Activated CD4-positive, CD25-positive, alpha-beta regulatory T cell treated with anti-CD3 and anti-CD28 coated beads, Interleukin-2, amount 50 U/mL, for 24 hours (primary cell): Measurements from ENCODE around the gene SERBP1.
"Not testable (repeated sequence)": the region's sequence is repeated elsewhere in the genome, so short reads cannot be mapped to it uniquely, and the experiment has no call there.

Experiments
- ATAC-seq, 2 donors: fragments of 150-1000 bp; cut with Tn5 transposase; one replicate each; pipeline ENCODE4 v1.10.0; 2021; ENCODE audit warnings: mild to moderate bottlenecking in 1 of 2, moderate library complexity in 1 of 2

Gene SERBP1

DNA sequence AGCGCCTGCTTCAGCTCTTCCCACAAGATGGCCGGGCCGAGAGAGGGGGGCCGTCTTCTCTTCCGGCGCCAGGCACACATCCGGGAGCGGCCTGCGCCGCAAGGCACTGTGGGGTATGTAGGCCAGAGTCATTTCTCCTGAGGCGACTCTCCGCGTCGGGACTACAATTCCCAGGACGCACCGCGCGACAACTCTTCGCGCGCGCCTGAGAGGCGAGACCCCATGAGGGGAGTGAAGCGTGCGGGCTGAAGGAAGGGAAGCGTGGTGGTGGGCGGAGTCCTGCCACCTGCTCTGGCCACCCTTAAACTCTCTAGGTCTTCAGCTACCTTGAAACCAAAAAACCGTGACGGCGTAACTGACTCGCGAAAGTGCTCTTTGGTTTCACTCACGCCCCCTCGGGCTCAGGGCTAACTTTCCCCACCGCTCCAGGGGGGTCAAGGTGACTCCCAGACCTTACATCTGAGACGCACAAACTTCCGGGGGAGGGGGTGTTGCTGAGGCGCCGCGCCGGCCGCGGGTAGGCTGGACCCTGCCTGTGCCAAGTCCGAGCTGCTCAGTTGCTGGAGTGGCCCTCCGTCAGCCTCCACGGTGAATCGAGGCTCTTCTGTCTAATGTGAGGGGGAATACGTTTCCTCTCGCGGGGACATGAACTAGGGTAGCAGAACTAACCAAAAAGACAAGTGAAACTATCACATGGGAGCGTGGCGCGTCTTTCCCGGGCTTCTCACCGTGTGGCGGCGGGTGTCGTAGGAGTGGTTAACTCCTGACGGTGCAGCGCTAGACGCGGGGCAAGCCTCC lies at the start of gene SERBP1:
TSS of gene SERBP1 (minus strand) at position 45 of the 798 bp plus-strand sequence. CDS start 102 bp downstream, outside the sequence.
- peak; percentile 87 to 91 for ATAC-seq

- peak in 1 of 2 donors; percentile 27 for ATAC-seq
These were observed 49.1 kb upstream of the SERBP1 start for GRCh38 chr1:67479146-67479891.

GRCh38 chr1:67476906-67477305 lies 46.7 kb upstream of the SERBP1 start:
- ATAC-seq, result no peak

DNA sequence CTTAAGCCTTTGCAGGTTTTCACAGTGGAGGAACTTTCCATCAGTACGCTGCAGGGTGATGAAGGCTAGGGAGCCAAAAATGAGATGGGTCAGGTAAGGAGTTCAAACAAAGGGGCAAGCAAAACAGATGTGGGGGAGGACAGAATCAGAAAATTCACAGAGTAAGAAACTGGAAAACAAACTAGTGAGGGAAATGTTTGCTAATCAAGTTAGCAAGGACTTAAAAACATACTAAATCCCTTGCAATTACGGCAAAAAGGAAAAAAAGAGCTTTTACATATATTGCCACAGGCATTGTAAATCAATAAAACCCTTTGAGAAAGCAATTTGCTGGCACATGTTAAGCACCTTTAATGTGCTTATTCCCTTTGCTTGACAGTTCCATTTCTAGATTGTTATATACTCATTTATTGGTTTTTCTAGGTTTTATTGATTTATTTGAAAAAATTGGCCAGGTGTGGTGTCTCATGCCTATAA lies 45.8 kb upstream of the SERBP1 start:
- ATAC-seq, result no peak

- ATAC-seq, result no peak
These were observed 41.9 kb upstream of the SERBP1 start for GRCh38 chr1:67472056-67472455.

DNA sequence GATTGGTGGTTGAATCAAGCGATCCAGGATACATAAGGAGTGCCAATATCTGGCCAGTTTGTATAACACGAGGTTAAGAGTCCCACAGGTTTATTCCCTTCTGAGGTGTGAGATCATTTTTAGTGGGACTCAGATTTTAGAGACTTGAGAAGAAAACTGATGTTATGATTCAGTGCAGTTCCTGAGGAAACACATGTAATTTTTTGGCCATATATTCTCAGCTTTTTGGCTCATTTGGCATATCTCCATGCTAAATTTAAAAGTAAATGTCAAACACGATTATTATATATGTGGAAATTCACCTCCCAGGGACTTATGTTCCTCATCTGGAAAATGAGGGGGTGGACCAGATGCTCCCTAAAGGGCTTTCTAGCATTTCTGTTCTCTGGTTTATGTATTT lies 39.2 kb upstream of the SERBP1 start:
- no peak for ATAC-seq

DNA sequence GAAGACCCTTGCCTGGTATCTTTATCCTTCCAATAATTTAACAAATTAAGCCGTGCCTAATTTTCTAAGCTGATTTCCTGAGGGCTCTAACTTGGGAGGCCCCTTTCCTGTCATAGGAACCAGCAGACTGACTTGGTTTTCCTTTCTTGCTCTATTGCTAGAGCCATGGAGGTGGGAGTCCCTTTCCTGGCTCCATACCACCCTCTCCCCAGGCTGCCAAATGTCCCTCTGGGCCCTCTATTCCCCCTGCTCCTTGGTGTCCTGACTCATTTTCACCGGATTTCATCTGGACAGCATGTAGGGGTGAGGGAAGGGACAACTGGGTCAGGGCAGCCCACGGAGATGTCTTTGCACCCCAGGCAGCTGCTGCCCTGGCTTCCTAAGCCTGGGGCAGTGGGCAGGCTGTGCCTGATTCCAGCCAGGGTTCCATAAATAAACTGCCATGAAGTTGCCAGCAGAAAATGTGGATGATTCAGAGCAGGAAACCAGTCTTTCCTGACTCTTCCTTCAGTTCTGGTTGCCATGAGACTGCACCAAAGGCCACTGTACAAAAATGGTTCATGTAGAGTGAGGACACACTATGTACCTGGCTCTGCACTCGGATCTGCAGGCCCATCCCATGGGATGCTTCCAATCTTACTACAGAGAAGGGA lies 38.0 kb upstream of the SERBP1 start:
- no peak for ATAC-seq

DNA sequence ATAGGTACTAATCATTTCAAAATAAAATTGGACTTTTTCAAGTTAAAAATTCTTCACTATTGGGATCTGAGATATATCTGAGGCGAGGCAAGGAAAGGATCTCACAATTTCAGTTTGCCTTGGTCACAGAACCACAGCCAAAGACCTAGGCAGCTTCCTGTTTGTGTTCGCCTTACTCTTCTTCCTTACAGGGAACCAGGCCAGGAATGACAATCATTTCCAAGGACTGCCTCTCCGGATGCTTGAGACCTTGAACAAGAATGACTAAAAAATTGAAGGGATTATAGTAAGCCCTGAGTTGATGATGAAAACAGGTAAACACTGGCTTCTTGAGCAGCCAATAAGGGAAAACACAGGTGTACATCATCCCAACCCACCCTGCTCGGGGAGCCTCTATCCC lies 35.2 kb upstream of the SERBP1 start:
- no peak for ATAC-seq

DNA sequence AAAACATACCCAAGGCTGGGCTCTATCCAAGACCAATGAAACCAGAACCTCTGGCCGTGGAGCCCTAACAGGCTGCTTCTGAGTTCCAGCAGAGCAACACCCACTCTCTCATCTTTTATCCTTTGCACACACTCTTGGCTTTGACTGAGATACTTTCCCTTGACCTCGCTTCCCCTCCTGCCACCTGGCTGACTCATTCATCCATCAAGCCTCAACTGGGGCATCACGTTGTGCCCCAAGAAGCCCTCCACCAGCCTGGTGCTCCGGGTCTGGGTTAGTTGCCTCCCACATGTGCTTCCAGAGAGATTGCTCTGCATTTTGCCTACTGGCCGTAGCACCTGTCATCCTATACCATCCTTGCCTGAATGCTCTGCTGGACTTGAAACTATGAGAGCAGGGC lies 34.5 kb upstream of the SERBP1 start:
- no peak for ATAC-seq

GRCh38 chr1:67464058-67464457 lies 33.9 kb upstream of the SERBP1 start:
- no peak for ATAC-seq

DNA sequence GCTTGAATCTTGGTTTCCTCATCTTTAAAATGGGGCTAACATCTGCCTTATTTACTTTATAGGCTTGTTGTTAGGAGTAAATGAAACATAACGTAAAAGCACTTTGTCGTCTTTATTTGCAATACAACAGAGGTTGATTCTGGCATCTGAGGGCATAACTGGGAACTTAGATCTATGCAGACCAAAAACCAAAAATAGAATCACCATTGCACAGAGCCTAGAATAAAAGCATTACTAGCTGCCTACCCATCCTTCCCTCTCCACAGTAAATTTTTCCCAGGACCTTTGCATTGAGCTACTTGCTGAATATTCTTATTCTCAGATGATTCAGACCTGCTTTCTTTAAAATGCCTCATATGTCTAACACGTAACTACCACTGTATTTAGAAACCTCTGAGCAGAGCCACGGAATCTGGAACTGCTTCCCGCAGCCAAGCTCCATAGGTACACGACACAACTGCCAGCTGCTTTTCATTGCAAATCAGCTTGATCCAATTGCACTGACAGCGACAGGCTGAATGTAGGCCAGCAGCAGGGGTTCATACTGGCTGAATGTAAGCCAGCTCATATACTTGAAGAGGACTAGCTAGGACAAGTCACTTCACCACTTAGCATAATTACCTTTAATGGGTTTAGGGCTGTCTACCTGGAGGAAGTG lies 33.2 kb upstream of the SERBP1 start:
- no peak for ATAC-seq

DNA sequence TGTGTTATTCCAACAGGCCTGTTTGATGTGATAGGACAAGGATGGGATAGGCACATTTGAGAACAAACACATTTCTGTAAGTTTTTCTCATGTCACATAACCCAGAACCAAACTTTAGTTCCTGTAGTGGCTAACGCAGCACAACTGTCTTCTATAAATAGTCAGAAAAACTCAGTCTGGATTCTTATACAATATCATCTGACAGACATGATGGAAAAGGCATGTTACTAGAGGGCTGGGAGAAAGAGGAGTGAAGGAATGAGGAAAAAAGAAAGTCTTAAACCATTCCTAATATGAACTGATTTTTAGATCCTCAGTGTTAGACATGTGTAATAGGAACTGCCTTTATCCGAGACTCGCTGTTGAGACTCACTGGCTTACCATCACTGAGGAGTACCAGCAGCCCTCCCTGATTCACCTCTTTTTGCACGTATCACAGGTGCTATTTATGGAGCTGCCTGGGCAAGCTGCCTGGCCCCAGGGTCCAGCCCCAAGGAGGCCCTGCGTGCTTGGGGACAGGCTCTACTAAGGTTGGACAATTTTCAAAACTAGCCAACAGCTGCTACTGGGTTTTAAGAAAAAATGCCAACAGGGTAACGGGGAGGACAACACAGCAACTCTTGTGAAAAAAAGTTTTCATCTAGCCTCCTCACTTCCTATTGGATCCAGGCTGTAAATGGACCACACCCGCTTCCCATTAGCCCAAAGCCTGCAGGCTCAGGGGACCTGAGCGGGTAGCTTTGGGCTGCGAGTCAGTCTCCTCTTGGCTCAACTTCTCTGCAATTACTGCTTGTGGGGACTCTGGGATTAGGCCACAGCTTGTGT lies 30.7 kb upstream of the SERBP1 start:
- no peak for ATAC-seq

GRCh38 chr1:67459068-67459467 lies 28.9 kb upstream of the SERBP1 start:
- no peak for ATAC-seq

- no peak for ATAC-seq
These were observed 28.5 kb upstream of the SERBP1 start for GRCh38 chr1:67458663-67459062.

DNA sequence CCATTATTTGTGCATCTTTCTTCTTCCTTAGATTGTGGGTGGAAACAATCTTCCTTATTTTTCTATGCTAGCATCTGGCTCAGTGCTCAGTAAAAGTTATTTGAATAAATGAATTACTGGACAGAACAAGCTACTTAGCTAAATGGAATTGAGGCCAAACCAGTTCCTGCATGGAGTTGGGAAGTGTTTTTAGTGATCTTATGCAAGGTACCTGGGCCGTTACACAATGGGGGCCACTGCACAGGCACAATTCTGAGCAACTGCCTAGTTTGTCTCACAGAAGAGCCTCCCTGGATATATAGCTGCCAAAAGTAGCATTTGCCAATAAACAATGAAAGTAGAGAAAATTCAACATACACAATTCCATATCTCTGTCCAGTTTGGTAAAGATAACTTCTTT lies 27.0 kb upstream of the SERBP1 start:
- ATAC-seq, result no peak

GRCh38 chr1:67451815-67452214 lies 21.6 kb upstream of the SERBP1 start:
- no peak for ATAC-seq

- ATAC-seq, result no peak
These were observed 21.2 kb upstream of the SERBP1 start for GRCh38 chr1:67451356-67451755.

DNA sequence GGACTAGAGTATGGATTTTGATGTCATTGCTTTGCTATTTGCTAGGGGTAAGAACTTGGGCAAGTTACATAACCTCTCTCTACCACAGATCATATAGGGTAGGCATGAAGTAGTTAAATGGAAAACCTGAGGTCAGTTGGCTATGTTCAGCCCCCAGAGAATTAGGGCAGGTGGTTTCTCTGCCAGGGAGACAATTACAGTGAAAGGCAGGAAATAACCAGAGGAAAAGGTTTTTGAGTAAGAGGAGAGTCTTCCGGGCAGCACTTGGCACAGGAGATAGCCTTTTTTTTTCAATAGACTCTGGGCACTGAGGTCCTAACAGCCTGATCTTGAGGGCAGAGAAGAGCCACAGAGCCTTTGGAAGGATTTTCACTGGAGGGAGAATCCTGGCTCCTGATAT lies 16.7 kb upstream of the SERBP1 start:
- no peak for ATAC-seq

DNA sequence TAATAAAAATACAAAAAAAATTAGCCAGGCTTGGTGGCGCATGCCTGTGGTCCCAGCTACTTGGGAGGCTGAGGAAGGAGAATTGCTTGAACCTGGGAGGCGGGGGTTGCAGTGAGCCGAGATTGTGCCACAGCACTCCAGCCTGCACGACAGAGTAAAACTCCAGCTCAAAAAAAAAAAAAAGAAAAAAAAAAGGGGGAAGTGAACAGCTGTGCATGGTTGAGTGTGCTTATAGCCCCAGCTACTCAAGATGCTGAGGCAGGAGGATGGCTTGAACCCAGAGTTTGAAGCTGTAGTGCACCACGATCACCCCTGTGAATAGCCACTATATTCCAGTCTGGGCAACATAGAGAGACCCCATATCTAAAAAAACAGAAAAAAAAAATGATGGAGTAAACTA lies 15.8 kb upstream of the SERBP1 start:
- not testable (repeated sequence) for ATAC-seq

GRCh38 chr1:67441739-67442281 lies 11.6 kb upstream of the SERBP1 start:
- peak; percentile 38 to 90 for ATAC-seq

DNA sequence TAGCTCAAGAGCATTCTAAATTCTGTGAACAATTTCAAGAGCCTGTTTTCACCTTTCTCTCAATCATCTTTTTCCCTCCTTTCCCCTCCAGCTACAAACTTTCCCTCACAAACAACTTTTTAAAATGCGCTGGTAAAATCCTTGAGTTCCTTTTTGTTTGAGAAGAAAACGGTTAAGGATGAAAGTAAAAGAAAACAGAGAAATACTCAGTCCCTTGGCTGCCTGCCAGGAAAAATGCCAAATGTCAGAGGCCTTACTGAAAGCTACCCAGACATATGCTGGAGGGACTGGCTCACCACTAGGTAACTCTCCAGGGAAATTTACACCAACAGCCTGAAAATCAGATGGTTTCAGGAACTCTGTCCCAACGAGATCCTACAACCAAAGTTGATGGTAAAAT lies 11.0 kb upstream of the SERBP1 start:
- ATAC-seq, result peak in 1 of 2 donors; percentile 34

GRCh38 chr1:67440339-67440738 lies 10.1 kb upstream of the SERBP1 start:
- ATAC-seq, result no peak
